Activated CD8-positive, alpha-beta memory T cell treated with anti-CD3 and anti-CD28 coated beads for 4 hours (primary cell): Measurements from ENCODE around the gene FRS2.

Source experiments
- DNase-seq, 2 donors: peaks; one replicate each; pipeline ENCODE4 v3.0.0-alpha.2; 2020; ENCODE audit warnings: low read depth in 2 of 2

Gene FRS2

DNA sequence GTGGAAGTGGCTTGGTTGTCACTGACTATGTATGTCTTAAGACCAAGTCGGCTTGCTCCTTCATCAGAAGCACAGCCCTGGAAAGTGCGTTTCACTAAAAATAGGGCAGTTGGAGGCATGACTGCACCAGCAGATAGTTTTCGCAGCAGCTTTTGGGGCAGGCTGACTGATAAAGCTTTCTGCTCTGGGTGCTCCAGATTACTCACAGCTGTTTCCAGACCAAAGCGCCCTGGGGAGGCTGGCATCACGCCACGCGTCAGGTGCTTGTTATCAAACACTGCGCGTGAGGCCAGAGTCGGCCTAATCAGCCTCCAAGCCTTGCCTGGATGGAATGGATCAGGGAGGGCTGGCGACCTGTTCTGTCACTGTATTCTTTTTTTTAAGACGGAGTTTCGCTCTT, 153.8 kb downstream of the FRS2 start:
- DNase-seq, result no peak

DNA sequence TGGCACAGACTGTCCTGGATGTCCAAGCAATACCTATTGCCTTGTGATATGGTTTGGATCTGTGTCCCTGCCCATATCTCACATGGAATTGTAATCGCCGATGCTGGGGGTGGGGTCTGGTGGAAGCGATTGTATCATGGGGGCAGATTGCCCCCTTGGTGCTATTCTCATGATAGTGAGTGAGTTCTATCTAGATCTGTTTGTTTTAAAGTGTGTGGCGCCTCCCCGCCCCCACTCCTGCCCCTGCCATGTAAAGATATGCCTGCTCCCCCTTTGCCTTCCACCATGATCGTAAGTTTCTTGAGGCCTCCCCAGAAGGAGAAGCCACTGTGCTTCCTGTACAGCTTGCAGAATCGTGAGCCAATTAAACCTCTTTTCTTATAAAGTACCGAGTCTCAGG, 157.3 kb downstream of the FRS2 start:
- DNase-seq, result no peak
